GM18502 (cell line): ENCODE data around the gene CRY1.
"Not testable (repeated sequence)": the region's sequence is repeated elsewhere in the genome, so short reads cannot be mapped to it uniquely, and the experiment has no call there.

ENCODE experiments used
- ATAC-seq: cut with Tn5 transposase; IDR thresholded peaks from one replicate; pipeline ENCODE4 v1.9.1; 2021; ENCODE audit warnings: mild to moderate bottlenecking; ENCODE audit not compliant: unreplicated experiment, poor library complexity

The CRY1 gene

DNA sequence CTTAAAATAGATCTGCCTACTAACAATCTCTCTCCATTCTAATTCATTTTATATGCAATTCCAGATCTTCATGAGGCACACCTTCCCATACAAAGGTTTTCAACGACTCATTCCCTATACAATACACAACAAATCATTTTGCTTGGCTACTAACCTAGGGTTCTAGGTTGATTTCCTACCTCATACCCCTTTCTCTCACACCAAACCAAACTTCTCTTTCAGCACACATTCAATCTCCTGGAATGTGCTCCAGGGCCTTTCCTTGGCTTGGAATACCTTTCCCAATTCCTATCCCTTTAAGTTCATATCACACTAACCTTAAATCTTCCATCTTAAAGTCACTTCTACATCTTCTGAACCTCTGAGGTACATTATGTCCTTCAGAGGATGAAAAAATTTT lies 67.7 kb downstream of the CRY1 start:
- no peak for ATAC-seq

DNA sequence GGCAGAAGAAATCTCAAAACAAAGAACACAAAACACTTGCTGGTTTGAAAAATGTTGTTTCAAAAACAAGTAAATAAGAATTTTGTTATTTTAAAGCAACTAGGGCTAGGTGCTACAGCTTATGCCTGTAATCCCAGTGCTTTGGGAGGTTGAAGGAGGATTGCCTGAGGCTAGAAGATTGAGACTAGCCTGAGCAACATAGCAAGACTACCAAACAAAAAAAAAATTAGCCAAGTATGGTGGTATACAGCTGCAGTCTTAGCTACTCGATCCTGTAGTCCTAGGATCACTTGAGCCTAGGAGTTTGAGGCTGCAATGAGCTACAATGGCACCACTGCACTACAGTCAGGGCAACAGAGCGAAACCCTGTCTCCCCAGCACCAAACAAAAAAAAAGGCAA lies 73.8 kb downstream of the CRY1 start:
- no peak for ATAC-seq

DNA sequence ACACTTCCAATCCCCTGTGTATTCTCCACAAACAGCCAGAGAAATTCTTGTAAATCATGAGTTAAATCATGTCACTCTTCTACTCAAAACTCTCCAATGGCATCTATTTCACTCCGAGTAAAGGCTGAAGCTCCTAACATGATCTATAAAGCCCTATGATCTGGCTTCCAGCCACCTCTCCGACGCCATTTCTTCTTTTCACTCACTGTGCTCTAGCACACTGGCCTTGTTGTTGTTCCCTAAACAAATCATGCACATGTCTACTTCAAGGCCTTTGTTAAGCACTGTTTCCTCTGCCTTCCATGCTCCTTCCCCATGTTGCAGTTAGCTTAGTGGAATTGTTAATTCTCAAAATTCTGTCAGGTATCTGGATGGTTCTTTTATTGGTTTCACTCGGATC lies 76.3 kb downstream of the CRY1 start:
- ATAC-seq, result no peak

DNA sequence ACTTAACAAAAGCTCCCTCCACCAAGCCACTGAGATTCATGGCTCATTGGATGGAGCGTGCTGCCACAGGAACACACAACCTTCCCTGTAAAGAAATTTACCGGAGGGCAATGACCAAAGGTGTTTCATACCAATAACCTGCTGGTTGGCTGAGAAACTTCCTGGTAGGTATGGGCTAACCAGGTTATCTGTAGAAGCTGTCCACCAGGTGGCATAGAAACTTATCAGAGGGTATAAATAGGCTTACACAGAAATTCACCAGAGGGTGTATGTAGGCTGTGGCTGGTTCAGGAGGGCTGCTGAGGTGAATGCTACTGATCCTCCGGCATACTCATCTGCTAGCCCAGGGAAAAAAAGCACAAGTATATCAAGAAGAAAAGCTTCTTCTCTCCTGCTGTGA lies 79.3 kb downstream of the CRY1 start:
- ATAC-seq, result no peak

DNA sequence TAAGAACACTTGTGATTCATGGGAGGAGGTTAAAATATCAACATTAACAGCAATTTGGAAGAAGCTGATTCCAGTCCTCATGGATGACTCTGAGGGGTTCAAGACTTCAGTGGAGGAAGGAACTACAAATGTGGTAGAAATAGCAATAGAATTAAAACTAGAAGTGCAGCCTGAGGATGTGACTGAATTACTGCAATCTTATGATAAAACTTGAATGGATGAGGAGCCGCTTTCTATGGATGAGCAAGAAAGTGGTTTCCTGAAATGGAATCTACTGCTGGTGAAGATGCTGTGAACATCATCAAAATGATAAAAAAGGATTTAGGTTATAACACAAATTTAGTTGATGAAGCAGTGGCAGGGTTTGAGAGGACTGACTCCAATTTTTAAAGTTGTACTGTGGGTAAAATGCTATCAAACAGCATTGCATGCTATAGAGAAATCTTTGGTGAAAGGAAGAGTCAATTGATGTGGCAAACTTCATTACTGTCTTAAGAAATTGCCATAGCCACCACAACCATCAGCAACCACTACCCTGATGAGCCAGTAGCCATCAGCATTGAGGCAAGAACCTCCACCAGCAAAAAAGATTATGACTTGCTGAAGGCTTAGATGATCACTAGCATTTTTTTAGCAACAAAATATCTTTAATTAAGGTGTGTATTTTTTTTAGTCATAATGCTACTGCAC lies 80.5 kb downstream of the CRY1 start:
- ATAC-seq, result no peak

DNA sequence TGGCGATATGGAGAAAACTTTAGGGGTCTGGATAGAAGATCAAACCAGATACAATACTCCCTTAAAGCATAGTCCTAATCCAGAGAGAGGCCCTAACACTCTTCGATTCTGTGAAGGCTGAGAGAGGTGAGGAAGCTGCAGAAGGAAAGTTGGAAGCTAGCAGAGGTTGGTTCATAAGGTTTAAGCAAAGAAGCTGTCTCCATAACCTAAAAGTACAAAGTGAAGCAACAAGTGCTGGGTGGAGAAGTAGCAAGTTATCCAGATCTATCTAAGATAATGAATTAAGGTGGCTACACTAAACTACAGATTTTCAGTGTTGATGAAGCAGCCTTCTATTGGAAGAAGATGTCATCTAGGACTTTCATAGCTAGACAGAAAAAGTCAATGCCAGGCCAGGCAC lies 81.8 kb downstream of the CRY1 start:
- ATAC-seq, result no peak

DNA sequence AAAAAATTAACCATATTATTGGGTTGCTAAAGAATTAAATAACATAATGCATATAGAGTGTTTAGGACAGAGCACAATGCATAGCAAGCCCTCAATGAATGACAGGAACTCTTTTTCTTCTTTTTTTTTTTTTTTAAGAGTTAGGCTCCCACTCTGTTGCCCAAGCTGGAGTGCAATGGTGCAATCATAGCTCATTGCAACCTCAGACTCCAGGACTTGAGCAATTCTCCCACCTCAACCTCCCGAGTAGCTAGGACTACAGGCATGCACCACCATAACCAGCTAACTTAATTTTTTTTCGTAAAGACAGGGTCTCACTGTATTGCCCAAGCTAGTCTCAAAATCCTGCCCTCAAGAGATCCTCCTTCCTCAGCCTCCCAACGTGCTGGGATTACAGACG lies 85.9 kb downstream of the CRY1 start:
- ATAC-seq, result no peak

DNA sequence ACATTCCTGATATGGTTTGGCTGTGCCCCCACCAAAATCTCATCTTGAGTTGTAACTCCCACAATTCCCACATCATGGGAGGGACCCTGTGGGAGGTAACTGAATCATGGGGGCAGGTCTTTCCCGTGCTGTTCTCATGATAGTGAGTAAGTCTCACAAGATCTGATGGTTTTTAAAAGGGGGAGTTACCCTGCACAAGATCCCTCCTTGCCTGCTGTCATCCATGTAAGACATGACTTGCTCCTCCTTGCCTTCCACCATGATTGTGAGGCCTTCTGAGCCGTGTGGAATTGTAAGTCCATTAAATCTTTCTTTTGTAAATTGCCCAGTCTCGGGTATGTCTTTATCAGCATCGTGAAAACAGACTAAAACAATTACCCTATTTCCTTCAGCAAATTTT lies 90.7 kb downstream of the CRY1 start:
- ATAC-seq, result not testable (repeated sequence)

DNA sequence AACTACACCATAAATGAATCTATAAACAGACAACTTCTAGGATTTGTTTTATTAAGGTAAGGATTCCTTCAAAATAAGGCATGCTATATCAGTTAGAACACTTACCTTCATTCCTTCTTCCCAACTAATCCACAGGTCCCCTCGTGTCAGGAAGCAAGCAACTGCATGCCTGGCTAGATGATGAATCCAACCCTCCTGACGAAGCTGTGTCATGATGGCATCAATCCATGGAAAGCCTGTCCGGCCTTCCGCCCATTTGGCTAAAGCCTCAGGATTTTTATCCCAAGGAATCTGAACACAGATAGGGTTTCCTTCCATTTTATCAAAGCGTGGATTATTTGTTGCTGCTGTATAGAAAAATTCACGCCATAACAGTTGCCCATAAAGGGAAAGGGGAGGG lies 93.9 kb downstream of the CRY1 start:
- no peak for ATAC-seq

DNA sequence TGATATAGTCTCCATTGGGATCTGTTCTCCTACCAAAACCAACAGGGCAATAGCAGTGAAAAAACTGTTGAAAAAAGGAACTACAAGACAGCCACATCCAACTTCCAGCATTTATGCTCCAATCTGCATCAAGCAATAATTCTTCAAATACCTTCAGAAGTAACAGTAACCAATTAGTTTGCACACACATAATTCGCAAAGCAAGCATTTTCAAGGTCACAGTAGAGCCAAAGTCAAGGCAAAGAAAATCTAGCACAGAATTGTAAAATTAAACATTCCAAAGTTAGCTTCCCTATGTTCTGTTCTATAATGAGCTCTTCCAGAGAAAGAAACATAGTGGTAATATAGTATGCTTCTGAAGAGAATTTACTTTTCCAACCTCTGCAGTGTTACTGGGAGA lies 95.4 kb downstream of the CRY1 start:
- ATAC-seq, result no peak

DNA sequence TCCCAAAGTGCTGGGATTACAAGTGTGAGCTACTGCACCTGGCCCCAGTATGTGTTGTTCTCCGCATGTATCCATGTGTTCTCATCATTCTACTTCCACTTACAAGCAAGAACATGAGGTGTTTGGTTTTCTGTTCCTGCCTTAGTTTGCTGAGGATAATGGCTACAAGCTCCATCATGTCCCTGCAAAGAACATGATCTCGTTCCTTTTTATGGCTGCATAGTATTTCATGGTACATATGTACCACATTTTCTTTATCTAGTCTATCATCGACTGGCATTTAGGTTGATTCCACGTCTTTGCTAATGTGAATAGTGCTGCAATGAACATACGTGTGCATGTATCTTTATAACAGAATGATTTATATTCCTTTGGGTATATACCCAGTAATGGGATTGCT lies 97.2 kb downstream of the CRY1 start:
- not testable (repeated sequence) for ATAC-seq

DNA sequence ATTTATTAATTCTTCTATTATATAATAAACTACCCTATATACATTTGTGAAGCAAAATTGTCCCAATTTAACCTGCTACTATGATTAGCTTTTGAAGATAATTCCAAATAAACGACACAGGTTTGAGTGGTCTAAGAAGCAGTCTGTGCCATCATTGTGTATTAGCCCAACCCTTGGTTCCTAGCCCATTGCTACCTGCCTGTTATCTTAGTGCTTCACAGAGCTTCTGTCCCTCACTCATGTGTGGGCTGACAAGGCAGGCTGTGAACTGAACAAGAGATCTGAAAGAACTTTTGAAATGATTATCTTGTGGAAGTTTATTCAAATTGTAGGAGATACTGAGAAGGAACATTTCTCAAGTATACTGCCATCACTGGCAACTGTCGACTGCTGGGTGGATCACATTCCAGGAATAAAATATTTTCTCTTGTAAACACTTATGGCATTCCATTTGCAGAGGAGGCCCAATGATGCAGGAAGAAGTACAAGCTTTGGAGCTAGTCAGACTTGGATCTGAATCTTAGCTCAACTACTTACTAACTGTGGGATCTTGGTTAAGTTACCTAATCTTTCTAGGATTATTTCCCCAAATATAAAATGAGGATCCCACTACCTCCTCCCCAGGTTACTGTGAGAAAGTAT lies 98.6 kb downstream of the CRY1 start:
- no peak for ATAC-seq

DNA sequence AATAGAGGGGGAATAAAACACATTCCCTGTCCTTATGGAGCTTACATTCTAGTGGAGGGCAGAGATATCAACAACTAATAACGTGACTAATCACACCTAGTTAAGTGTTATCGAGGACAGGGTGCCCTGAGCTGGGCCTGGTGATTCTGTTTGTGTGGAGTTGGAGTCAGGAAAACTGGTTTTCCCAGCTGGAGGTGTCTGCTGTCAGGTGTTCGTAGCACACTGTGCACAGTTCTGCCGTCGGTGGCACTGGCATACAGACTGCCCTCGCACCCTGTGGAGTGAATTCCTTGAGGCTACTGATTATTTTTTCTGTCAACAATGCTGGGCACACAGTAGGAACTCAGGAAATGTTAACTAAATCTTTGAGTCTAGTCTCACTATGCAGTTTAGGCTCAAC lies 105.5 kb downstream of the CRY1 start:
- ATAC-seq, result no peak

DNA sequence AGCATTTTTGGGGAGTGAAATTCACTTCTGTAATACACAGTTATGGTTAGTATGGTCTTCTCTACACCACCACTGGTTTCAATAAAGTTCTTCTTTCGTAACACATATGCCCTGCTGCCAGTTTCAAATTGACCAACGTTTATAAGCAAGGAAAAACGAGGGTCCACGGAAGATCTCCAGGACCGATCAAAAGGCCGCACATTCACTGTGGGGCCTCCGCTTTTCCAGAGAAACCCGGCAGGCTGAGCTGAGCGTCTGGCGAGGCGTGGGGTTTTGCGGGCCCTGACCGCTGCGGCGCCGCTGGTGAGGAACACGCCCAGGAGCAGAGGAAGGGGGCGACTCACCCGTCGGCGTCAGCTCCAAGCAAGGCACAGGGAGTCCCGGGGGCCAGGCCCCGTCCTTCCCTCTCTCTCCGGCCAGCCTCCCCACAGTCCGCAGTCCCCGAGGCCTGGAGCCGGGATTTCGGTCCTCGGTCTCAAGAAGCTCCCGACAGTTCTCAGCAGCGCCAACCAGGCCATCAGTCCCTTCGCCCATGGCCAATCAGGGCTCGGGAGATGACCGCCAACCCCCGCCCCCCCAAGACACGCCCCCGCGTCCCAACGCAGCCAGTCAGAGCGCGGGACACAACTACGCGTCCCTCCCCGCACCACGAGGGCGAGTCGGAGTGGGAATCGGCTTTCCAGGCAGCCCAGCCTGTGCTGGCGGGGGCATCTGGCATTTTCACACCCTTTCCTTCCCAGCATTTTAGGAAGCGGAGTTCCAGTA lies 106.5 kb downstream of the CRY1 start, which contains the start of gene MTERF2:
Gene MTERF2 (minus strand): TSS at position 522 of the 765 bp plus-strand sequence. CDS start 8,432 bp downstream, outside the sequence.
- peak; percentile 94 for ATAC-seq

DNA sequence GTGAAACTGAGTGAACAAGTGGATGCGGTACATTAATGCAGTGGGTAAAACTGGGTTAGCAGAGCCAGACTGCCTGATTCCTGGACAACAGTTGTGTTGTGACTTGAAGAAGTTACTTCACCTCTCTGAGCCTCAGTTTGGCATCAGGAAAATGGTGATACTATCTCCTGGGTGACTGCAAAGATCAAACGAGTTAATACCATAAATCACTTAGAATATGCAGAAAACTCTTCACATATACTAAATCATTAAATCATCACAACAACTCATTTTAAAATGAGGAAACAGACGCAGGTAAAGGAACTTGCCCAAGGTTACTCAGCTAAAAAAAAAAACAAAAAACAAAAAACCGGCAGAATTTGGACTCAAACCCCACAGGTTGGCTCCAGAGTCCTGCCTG lies 107.2 kb downstream of the CRY1 start:
- ATAC-seq, result no peak

DNA sequence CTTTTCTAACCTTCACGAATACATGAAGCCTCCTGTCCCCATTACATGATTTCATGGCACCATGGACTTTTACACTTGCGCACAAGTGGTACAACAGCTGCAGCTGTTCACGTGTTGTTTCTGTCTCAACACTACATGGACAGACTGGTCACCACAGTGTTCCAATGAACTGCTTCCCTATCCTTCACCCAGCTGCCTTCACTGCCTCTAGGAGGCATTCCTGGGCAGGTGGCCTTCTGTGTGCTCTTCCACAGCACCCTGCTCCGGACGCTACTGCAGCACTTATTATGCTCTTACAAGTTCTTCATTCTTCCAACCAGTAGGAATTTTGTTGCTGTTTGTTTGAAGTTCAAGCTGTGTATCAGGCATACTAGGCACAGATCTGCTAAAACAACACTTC lies 107.9 kb downstream of the CRY1 start:
- no peak for ATAC-seq

DNA sequence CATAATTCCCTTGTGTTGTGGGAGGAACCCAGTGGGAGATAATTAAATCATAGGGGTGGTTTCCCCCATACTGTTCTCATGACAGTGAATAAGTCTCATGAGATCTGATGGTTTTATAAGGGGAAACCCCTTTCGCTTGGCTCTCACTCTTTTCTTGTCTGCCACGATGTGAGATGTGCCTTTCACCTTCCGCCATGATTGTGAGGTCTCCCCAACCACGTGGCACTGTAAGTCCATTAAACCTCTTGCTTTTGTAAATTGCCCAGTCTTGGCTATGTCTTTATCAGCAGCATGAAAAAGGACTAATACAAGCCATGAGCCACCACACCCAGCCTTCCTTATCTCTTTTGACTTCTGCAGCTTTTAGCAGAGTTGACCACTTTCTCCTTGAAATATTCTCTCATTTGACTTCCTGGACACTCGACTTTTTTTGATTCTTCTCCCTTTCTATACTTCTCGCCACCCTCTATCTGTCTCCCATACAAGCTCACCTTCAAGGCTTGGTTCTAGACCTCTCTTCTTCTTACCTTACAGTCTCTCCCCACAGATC lies 108.7 kb downstream of the CRY1 start:
- ATAC-seq, result no peak

DNA sequence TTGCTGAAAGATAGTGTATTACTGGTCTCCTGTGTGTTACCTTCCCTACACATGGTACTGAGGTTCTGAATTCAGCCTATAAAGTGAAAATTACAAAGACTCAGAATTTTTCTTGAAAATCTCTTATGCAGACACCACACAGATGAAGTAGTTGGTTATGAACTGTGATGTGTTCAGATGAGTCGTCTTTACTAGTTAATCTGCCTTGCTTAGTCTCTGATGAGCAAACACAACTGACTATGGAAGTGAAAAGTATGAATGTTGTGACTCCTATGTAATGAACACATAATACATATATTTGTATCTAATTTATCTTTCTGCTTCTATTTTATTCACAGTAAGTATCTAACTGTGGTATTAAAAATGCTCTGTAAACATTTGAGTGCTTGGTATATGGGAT lies 111.1 kb downstream of the CRY1 start:
- ATAC-seq, result no peak

DNA sequence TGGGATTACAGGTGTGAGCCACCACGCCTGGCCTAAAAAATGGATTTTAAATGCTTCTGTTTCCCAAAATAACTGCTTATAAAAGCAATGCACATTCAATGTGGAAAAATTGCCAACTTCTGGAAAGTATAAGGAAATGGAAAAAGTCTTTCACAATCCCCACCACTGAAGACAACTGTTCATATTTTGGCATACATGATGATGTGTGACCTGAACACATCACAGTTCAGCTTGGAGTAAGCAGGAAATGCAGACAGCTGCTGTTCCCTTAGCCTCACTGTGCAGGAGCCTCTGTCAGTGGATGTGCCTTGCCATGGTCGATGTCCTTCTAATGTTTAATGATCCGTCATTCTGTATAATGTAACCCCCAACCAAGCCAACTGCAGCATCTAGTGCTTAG lies 111.6 kb downstream of the CRY1 start:
- no peak for ATAC-seq

DNA sequence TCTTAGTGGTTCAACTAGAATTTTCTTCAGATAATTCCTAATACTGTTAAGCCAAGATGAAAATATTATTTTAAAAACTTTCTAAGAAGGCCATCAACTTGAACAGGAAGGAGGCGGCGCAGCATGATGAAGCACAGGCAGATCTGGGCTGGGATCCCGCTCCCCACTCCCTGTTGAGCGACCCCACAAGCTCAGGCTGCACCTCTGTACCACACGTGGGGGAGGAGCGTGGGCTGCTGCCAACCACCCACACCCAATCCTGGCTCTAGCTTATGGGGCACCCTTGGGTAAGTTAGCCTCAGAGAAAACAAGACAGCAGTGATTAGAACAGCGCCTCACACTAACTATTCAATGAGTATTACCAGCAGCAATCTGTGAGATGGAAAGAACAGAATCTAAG lies 112.4 kb downstream of the CRY1 start:
- ATAC-seq, result no peak
